ENCODE measurements around the gene ATP2C2. TPM values are rescaled to one million over a fixed set of nuclear protein-coding genes. Genes with fewer than 3 reads are reported as not detected.

Gene ATP2C2
- total and polyA plus RNA-seq, 2 experiments from 2014 or later = 2.1 TPM

GRCh38 chr16:84509032-84509950 is 141.0 kb downstream of the ATP2C2 start:
- DNase-seq (ENCODE audit: low spot score) = peak; percentile 65
- no peaks in the 10 kb centered on the region for H3K9me3 Mint-ChIP-seq

GRCh38 chr16:84511180-84511800 is 143.0 kb downstream of the ATP2C2 start:
- Histone ChIP-seq H3K4me2 (no peak overlapping the region; the same call in 1 of the 2 replicates), H3K79me2 (replicated peaks; ENCODE audit: insufficient read depth) (no peaks in the 10 kb centered on the region), H3K36me3 (ENCODE audit: insufficient read depth) (no peaks in the 10 kb centered on the region), H4K20me1 (replicated peaks; ENCODE audit: insufficient read depth) (no peaks in the 10 kb centered on the region), H3K4me3 (peak overlapping the region; percentile 13; the same call in 1 of the 2 replicates), H3K27me3 (ENCODE audit: insufficient read depth) (no peaks in the 10 kb centered on the region), H3K27ac (ENCODE audit: low read depth) (no peak overlapping the region), H3K4me1 (ENCODE audit: insufficient read depth) (peaks cover 6% of the 10 kb centered on the region; the same call in 1 of the 2 replicates), H3F3A (replicated peaks; ENCODE audit: low read depth) (0 out of 2 replicates have a peak, but pooled peaks cover 3% of the 10 kb centered on the region), H3K9me2 (ENCODE audit: insufficient read depth) (no peaks in the 10 kb centered on the region), H2AFZ (peak overlapping the region; percentile 28; the same call in 1 of the 2 replicates)
- TF ChIP-seq CTCF (conservative IDR thresholded peaks at IDR 0.05; ENCODE audit: low read depth in 2 of 2) = peak; percentile 98 to 100
- no peak for TF ChIP-seq EZH2 (IDR thresholded peaks at IDR 0.05; ENCODE audit: low read depth, unreplicated experiment)
- no peaks in the 10 kb centered on the region for H3K9me3 Mint-ChIP-seq
- H3K27ac Mint-ChIP-seq = no peak overlapping the region
- peaks cover 11% of the 10 kb centered on the region for H3K27me3 Mint-ChIP-seq (ENCODE audit: insufficient read depth, low read depth, poor library complexity)
- H3K36me3 Mint-ChIP-seq (ENCODE audit: low read depth) = no peaks in the 10 kb centered on the region
- H3K4me3 Mint-ChIP-seq = peak overlapping the region; percentile 13; the same call in 2 of the 3 replicates
- DNase-seq (ENCODE audit: low spot score) = peak; percentile 90
- ATAC-seq = peak; percentile 71
- peaks cover 32% of the 10 kb centered on the region for H3K4me1 Mint-ChIP-seq

More at GRCh38 chr16:84509032-84509950, 141.0 kb downstream of the ATP2C2 start:
- peaks cover 31% of the 10 kb centered on the region for H3K4me1 Mint-ChIP-seq
- Histone ChIP-seq H3K27ac (ENCODE audit: low read depth) (no peak overlapping the region), H3K4me3 (no peak overlapping the region), H4K20me1 (replicated peaks; ENCODE audit: insufficient read depth) (no peaks in the 10 kb centered on the region), H3F3A (replicated peaks; ENCODE audit: low read depth) (0 out of 2 replicates have a peak, but pooled peaks cover 6% of the 10 kb centered on the region), H3K4me2 (no peak overlapping the region; the same call in 1 of the 2 replicates), H2AFZ (no peak overlapping the region), H3K79me2 (replicated peaks; ENCODE audit: insufficient read depth) (no peaks in the 10 kb centered on the region), H3K9me2 (ENCODE audit: insufficient read depth) (no peaks in the 10 kb centered on the region), H3K36me3 (ENCODE audit: insufficient read depth) (no peaks in the 10 kb centered on the region), H3K4me1 (ENCODE audit: insufficient read depth) (no peaks in the 10 kb centered on the region; the same call in 1 of the 2 replicates), H3K27me3 (ENCODE audit: insufficient read depth) (no peaks in the 10 kb centered on the region)
- peaks cover 6% of the 10 kb centered on the region for H3K27me3 Mint-ChIP-seq (ENCODE audit: insufficient read depth, low read depth, poor library complexity)
- no peaks in the 10 kb centered on the region for H3K36me3 Mint-ChIP-seq (ENCODE audit: low read depth)
- ATAC-seq = no peak
- TF ChIP-seq ZNF114 (CRISPR knock-in tag; IDR thresholded peaks at IDR 0.05) = no peak
- H3K27ac Mint-ChIP-seq = peak overlapping the region; percentile 20; the same call in 1 of the 2 replicates
- peak overlapping the region; percentile 19; the same call in 2 of the 3 replicates for H3K4me3 Mint-ChIP-seq

- H3K4me3 ChIP-seq = no peak overlapping the region
- H3K36me3 Mint-ChIP-seq (ENCODE audit: low read depth) = no peaks in the 10 kb centered on the region
- no peak overlapping the region for H3K4me3 Mint-ChIP-seq
- peaks cover 11% of the 10 kb centered on the region for H3K27me3 Mint-ChIP-seq (ENCODE audit: insufficient read depth, low read depth, poor library complexity)
- DNase-seq (ENCODE audit: low spot score) = no peak
- peak overlapping the region; percentile 25; the same call in 1 of the 2 replicates for H2AFZ ChIP-seq
- H3F3A ChIP-seq (replicated peaks; ENCODE audit: low read depth) = 0 out of 2 replicates have a peak, but pooled peaks cover 3% of the 10 kb centered on the region
- no peak overlapping the region for H3K4me2 ChIP-seq
- H3K9me3 Mint-ChIP-seq = no peaks in the 10 kb centered on the region
- no peak for ATAC-seq
- H3K36me3 ChIP-seq (ENCODE audit: insufficient read depth) = no peaks in the 10 kb centered on the region
- H3K27me3 ChIP-seq (ENCODE audit: insufficient read depth) = no peaks in the 10 kb centered on the region
- H3K9me2 ChIP-seq (ENCODE audit: insufficient read depth) = no peaks in the 10 kb centered on the region
- H3K4me1 ChIP-seq (ENCODE audit: insufficient read depth) = peaks cover 6% of the 10 kb centered on the region; the same call in 1 of the 2 replicates
- no peak overlapping the region for H3K27ac ChIP-seq (ENCODE audit: low read depth)
- H3K27ac Mint-ChIP-seq = no peak overlapping the region
- H3K79me2 ChIP-seq (replicated peaks; ENCODE audit: insufficient read depth) = no peaks in the 10 kb centered on the region
- H3K4me1 Mint-ChIP-seq = peaks cover 32% of the 10 kb centered on the region
- no peaks in the 10 kb centered on the region for H4K20me1 ChIP-seq (replicated peaks; ENCODE audit: insufficient read depth)
- no peak for TF ChIP-seq STAT1 (IDR thresholded peaks at IDR 0.05; ENCODE audit: unreplicated experiment)
- no peak for TF ChIP-seq EZH2phosphoT487 (IDR thresholded peaks at IDR 0.05; ENCODE audit: unreplicated experiment)
- no peak for TF ChIP-seq ETS1 (IDR thresholded peaks at IDR 0.05)
- TF ChIP-seq NANOG (IDR thresholded peaks at IDR 0.05; ENCODE audit: borderline replicate concordance) = no peak
- TF ChIP-seq REST (IDR thresholded peaks at IDR 0.05; ENCODE audit: unreplicated experiment) = no peak
- TF ChIP-seq EZH2 (IDR thresholded peaks at IDR 0.05; ENCODE audit: low read depth, unreplicated experiment) = no peak
These were observed 143.5 kb downstream of the ATP2C2 start for GRCh38 chr16:84511831-84512230.
